Measurements from ENCODE around the gene MGLL.

Gene MGLL

DNA sequence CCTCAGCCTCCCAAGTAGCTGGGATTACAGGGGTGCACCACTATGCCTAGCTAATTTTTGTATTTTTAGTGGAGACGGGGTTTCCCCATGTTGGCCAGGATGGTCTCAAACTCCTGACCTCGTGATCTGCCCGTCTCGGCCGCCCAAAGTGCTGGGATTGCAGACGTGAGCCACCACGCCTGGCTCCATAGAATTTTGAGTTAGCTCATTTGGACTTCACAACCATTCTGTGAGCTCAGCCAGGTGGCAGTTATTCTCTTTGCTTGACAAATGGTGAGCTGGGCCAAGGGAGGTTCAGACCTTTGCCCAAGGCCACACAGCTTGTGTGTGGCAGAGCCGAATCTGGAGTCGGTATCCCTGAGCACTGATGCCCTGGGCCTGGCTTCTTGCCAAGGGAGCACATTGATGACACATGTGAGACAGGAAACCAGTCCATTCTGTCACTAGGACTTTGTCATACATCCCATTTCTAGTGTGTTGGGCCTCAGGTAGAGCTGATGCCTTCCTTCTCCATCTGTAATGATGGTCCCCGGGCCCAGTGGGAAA, 175.7 kb downstream of the MGLL start:
- no peak for DNase-seq (ENCODE audit: low read depth in 1 of 2, low spot score in 1 of 2)
- H3K4me3 ChIP-seq (replicated peaks; ENCODE audit: insufficient read depth, low read length), result no peak overlapping the region
- H3K27ac ChIP-seq (replicated peaks), result no peak overlapping the region
- TF ChIP-seq GABPA (IDR thresholded peaks at IDR 0.05; ENCODE audit: low read depth) (no peak), SPI1 (IDR thresholded peaks at IDR 0.05; ENCODE audit: borderline replicate concordance, low read depth) (no peak), POLR2AphosphoS5 (IDR thresholded peaks at IDR 0.05; ENCODE audit: low read depth) (no peak)
- no peaks in the 10 kb centered on the region for H3K27me3 ChIP-seq (ENCODE audit: insufficient read depth, poor library complexity, severe bottlenecking)

DNA sequence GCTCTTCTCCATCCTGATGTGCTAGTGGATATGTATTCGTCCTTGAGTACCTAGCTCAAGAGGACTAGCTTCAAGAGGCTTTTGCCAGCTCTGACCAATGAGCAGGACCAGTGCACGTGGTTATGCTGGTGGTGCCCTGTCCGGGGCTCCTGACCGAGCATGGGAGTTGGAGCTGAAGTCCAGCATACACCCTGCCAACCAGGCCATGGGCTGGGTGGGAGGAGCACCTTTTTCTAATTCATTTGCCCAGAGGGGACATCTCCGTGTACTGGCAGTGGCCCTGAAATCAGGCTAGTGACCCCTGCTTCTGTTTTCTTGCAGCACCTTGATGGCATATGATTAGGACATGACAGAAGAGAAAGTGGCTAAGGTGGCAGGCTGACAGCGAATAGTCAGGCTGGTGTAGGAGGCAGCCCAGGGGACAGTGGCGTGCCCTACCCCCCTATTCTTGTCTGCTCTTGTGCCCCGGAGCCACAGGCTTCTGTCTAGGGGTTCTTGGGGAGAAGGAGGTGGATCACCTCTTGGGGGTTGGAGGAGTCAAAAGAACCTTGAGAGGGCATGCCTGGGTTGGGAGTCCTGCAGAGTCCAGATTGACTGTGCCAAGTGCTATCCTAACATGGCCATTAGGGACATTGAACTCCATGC, 176.8 kb downstream of the MGLL start:
- no peaks in the 10 kb centered on the region for H3K27me3 ChIP-seq (ENCODE audit: insufficient read depth, poor library complexity, severe bottlenecking)
- no peak overlapping the region for H3K27ac ChIP-seq (replicated peaks)
- TF ChIP-seq POLR2AphosphoS5 (IDR thresholded peaks at IDR 0.05; ENCODE audit: low read depth) (no peak), SPI1 (IDR thresholded peaks at IDR 0.05; ENCODE audit: borderline replicate concordance, low read depth) (no peak), GABPA (IDR thresholded peaks at IDR 0.05; ENCODE audit: low read depth) (no peak)
- TF ChIP-seq, protein P1, sequence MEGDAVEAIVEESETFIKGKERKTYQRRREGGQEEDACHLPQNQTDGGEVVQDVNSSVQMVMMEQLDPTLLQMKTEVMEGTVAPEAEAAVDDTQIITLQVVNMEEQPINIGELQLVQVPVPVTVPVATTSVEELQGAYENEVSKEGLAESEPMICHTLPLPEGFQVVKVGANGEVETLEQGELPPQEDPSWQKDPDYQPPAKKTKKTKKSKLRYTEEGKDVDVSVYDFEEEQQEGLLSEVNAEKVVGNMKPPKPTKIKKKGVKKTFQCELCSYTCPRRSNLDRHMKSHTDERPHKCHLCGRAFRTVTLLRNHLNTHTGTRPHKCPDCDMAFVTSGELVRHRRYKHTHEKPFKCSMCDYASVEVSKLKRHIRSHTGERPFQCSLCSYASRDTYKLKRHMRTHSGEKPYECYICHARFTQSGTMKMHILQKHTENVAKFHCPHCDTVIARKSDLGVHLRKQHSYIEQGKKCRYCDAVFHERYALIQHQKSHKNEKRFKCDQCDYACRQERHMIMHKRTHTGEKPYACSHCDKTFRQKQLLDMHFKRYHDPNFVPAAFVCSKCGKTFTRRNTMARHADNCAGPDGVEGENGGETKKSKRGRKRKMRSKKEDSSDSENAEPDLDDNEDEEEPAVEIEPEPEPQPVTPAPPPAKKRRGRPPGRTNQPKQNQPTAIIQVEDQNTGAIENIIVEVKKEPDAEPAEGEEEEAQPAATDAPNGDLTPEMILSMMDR (IDR thresholded peaks at IDR 0.05; ENCODE audit: insufficient read depth, low read length), result no peak
- TF ChIP-seq, protein P2, sequence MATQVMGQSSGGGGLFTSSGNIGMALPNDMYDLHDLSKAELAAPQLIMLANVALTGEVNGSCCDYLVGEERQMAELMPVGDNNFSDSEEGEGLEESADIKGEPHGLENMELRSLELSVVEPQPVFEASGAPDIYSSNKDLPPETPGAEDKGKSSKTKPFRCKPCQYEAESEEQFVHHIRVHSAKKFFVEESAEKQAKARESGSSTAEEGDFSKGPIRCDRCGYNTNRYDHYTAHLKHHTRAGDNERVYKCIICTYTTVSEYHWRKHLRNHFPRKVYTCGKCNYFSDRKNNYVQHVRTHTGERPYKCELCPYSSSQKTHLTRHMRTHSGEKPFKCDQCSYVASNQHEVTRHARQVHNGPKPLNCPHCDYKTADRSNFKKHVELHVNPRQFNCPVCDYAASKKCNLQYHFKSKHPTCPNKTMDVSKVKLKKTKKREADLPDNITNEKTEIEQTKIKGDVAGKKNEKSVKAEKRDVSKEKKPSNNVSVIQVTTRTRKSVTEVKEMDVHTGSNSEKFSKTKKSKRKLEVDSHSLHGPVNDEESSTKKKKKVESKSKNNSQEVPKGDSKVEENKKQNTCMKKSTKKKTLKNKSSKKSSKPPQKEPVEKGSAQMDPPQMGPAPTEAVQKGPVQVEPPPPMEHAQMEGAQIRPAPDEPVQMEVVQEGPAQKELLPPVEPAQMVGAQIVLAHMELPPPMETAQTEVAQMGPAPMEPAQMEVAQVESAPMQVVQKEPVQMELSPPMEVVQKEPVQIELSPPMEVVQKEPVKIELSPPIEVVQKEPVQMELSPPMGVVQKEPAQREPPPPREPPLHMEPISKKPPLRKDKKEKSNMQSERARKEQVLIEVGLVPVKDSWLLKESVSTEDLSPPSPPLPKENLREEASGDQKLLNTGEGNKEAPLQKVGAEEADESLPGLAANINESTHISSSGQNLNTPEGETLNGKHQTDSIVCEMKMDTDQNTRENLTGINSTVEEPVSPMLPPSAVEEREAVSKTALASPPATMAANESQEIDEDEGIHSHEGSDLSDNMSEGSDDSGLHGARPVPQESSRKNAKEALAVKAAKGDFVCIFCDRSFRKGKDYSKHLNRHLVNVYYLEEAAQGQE (IDR thresholded peaks at IDR 0.05; ENCODE audit: insufficient replicate concordance, low read depth), result no peak
- DNase-seq (ENCODE audit: low read depth in 1 of 2, low spot score in 1 of 2), result no peak
- H3K4me3 ChIP-seq (replicated peaks; ENCODE audit: insufficient read depth, low read length), result no peak overlapping the region

DNA sequence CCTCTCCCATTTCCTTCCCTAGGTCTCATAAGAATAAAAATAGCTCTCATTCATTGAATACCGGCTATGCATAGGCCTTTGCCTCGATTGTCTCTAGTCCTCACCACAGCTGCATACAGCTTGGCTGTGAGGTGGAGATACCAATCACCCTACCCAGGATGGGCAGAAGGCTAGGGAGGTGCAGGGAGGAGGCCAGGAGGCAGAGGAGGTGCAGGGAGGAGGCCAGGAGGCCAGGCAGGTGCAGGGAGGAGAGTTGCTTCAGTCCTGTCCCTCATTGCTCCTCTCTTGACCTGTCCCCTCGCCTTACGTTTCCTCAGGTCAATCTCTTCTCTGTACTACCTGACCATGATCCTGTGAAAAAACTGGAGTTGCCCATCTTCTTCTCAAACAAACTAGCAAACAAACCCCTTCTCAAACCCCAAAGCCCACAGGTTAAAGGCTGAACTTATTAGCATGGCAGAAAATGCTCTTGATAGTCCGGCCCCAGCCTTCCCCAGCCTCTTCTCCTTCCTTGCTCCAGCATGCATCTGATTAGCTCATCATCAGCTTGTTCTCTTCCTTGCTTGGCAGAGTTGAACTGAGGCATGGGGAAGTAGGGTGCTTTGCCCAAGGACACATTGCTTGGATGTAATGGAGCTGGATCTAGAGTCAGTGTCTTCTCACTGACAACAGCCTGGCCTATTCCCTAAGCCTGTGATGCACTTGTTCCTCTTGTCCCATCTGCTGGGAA, 177.5 kb downstream of the MGLL start:
- Histone ChIP-seq H3K27ac (replicated peaks) (no peak overlapping the region), H3K27me3 (ENCODE audit: insufficient read depth, poor library complexity, severe bottlenecking) (no peaks in the 10 kb centered on the region), H3K4me3 (replicated peaks; ENCODE audit: insufficient read depth, low read length) (no peak overlapping the region)
- no peak for TF ChIP-seq SPI1 (IDR thresholded peaks at IDR 0.05; ENCODE audit: borderline replicate concordance, low read depth)
- TF ChIP-seq GABPA (IDR thresholded peaks at IDR 0.05; ENCODE audit: low read depth), result no peak
- no peak for TF ChIP-seq POLR2AphosphoS5 (IDR thresholded peaks at IDR 0.05; ENCODE audit: low read depth)
- TF ChIP-seq, protein P2 (IDR thresholded peaks at IDR 0.05; ENCODE audit: insufficient replicate concordance, low read depth), result no peak
- TF ChIP-seq, protein P1 (IDR thresholded peaks at IDR 0.05; ENCODE audit: insufficient read depth, low read length), result no peak
- DNase-seq (ENCODE audit: low read depth in 1 of 2, low spot score in 1 of 2), result no peak

DNA sequence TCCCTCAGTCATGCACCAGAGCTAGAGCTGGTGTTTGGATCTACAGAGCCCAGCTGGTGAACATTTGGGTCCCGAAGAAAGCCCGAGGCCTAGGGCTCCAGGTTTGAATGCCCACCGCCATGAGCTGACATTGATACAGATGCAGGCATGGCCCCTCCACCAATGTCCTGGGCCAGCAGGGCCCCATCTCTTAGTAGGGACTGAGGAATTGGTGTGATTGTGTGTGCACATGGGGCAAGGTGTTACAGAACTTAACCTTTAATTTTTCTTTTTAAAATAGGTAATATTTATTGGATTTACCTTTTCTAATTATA, 182.3 kb downstream of the MGLL start:
- TF ChIP-seq, protein P1 (IDR thresholded peaks at IDR 0.05; ENCODE audit: insufficient read depth, low read length), result no peak
- TF ChIP-seq GABPA (IDR thresholded peaks at IDR 0.05; ENCODE audit: low read depth), result no peak
- TF ChIP-seq, protein P2 (IDR thresholded peaks at IDR 0.05; ENCODE audit: insufficient replicate concordance, low read depth), result no peak
- TF ChIP-seq POLR2AphosphoS5 (IDR thresholded peaks at IDR 0.05; ENCODE audit: low read depth), result no peak
- no peak for TF ChIP-seq SPI1 (IDR thresholded peaks at IDR 0.05; ENCODE audit: borderline replicate concordance, low read depth)
- no peaks in the 10 kb centered on the region for H3K27me3 ChIP-seq (ENCODE audit: insufficient read depth, poor library complexity, severe bottlenecking)
- no peak overlapping the region for H3K27ac ChIP-seq (replicated peaks)
- H3K4me3 ChIP-seq (replicated peaks; ENCODE audit: insufficient read depth, low read length), result no peak overlapping the region
- no peak for DNase-seq (ENCODE audit: low read depth in 1 of 2, low spot score in 1 of 2)

Measured in HL-60 (cell line).